IPS-18c (cell line): ENCODE measurements around the gene GJC2.

Source experiments
- H3K4me3 ChIP-seq: 2 replicates; pipeline ENCODE4 v1.7.0; 2013; ENCODE audit warnings: low read depth, mild to moderate bottlenecking, low read length, moderate library complexity; ENCODE audit not compliant: insufficient read depth
- H3K9me3 ChIP-seq: one replicate; pipeline ENCODE4 v1.6.1; 2013; ENCODE audit warnings: mild to moderate bottlenecking, low read length, moderate library complexity; ENCODE audit not compliant: control insufficient read depth, insufficient read depth

The GJC2 gene

DNA sequence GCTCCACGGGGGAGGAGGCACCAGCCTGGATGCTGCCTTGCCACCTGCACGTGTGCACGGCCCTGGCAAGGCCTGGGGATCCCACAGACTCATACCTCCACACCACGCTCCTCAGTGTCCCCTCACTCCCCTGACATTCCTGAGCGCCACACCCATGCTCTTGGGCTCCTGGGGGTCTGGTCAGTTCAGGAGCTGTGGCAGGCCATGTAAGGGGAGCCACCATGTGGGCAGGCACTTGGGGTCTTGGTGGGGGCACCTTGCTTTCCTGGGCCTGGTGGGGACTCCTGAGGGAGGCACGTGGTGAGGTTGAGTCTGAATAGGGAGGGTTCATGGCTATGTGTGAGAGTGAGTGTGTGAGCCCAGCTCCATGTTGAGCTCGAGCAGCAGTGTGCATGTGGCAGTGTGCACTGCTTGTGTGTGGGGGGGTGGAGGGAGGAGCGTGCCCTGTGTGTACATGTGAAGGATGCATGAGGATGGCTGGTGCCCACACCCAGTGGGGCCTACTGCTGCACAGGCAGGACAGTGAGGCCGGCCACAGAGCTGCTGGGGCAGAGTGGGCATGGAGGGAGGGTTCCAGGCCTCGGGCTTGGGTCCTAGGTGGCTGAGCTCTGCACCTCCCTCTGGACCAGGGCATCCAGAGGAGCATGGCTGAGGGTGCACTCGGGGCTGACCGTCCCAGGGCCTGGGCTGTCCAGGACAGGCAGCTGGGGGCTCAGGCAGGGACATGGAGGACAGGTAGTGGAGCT, 1.6 kb downstream of the GJC2 start:
- Histone ChIP-seq H3K9me3 (no peaks in the 10 kb centered on the region), H3K4me3 (no peak overlapping the region)

DNA sequence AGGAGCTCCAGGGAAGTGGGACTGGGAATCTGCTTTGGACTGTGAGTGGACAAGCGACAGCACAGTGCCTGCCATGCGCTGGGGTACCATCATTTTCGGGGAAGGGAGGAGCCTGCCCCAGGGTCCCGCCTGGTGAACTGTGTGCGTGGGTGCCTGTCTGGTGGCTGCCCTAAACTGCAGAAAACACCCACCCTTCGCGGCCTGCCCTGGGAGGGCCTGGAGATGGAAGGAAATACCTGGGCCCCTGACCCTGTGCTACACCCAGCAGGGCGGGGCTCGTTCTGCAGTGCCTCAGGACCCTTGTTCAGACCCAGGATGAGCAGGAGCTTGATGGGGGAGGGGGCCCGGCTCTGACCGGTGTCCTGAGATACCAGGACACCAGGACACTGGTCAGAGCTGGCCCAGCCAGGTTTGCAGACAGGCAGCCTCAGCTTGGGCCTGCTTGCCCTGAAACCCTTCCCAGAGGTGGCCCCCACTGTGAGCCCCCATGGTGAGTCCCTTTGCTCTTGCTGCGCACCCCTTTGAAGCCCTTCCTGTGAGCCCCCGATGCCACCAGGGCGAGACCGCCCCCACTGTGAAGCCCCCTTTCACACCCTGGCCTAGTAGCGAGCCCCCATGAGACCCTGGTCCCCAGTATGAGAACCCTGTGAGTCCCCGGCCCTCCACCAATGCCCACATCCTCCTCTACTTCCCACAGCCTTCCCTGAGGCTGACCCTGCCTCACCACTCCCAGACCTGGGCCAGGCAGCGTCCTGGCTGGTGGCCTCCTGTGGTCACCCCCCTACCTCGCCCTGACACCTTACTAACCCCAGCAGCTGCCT, 2.6 kb downstream of the GJC2 start:
- no peaks in the 10 kb centered on the region for H3K9me3 ChIP-seq
- no peak overlapping the region for H3K4me3 ChIP-seq

DNA sequence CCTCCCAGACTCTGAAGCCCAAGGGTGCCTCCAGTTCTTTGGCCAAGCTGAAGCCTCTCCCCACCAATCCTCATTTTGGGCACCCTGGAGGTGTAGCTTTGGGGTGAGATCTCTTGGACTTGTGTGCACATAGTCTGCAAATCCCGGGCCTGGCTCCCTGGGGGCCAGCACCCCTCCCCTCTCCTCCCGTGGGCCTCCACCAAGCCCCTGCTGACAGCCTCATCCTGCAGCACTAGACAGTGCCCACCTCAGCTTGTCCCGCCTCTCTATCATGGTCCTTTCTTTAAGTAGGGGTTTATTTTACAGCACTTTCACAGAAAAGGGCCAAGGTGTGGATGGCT, 3.2 kb downstream of the GJC2 start:
- H3K9me3 ChIP-seq = no peaks in the 10 kb centered on the region
- H3K4me3 ChIP-seq = no peak overlapping the region

DNA sequence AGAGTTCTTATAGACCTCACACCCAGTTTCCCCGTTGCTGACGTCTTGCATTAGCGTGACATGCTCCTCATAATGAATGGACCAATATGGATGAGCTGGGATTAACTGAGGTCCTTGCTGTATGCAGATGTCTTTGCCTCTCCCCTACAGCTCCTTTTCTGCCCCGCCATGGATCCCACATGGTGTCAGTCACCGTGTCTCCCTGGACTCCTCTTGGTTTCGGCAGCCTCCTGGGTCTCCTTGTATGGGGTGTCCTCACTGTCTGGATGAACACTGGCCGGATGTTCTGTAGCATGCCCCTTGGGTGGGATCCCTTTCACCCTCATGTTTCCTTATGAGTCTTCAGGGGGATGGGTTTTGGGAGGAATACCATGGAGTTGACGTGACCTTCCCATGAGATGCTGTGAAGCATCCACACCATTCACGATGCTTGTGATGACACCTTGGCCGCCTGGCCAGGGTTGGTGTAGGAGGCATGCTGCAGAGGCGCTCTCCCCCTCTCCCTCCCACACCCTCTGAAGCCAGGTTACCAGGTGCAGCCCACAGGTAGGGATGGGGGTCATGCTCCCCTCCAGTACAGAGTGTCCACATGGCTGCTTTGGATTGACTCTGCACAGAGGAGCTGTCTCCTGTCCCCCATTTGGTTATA, 4.4 kb downstream of the GJC2 start:
- no peaks in the 10 kb centered on the region for H3K9me3 ChIP-seq
- no peak overlapping the region for H3K4me3 ChIP-seq

DNA sequence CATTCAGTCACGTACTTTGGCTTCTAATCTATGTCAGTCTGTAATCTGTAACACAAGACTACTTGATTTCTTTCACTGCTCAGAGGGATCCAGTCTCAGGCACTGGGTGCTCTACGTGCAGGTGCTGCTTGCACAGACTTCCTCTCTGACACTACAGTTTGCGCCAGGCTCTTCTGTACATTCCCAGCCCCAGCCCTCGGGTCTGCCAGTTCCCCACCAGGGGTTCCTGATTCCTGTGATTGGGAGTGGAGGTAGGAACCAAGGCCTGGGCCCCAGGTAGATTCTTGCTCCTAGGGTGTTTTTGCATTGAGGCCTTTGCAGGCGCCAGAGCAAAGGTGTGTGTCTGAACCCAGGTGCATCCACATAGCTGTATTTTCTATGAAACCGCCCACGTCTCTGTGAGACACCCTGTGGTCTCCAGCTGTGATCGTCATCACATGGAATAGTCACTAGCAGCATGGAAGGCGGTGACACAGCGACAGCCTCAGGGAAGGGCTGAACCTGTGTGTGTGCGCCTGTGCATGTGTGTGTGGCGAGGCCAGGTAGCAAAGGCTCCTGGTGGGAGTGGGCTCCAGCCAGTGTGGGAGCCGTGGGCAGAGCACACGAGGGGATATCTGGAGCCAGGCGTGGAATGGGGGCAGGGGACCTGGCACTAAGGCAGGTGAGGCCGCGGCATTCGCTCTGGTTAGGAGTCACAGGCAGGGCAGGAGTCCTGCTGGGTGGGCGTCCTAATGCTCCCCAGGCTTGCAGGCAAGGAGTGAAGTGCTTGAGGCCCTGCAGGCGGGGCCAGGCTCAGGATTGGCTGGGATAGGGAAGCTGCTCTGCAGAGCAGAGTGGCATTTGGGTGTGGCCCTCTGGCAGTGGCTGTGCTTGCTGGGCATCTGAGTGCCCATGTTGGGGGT, 5.2 kb downstream of the GJC2 start:
- no peak overlapping the region; the same call in 1 of the 2 replicates for H3K4me3 ChIP-seq
- H3K9me3 ChIP-seq = no peaks in the 10 kb centered on the region

DNA sequence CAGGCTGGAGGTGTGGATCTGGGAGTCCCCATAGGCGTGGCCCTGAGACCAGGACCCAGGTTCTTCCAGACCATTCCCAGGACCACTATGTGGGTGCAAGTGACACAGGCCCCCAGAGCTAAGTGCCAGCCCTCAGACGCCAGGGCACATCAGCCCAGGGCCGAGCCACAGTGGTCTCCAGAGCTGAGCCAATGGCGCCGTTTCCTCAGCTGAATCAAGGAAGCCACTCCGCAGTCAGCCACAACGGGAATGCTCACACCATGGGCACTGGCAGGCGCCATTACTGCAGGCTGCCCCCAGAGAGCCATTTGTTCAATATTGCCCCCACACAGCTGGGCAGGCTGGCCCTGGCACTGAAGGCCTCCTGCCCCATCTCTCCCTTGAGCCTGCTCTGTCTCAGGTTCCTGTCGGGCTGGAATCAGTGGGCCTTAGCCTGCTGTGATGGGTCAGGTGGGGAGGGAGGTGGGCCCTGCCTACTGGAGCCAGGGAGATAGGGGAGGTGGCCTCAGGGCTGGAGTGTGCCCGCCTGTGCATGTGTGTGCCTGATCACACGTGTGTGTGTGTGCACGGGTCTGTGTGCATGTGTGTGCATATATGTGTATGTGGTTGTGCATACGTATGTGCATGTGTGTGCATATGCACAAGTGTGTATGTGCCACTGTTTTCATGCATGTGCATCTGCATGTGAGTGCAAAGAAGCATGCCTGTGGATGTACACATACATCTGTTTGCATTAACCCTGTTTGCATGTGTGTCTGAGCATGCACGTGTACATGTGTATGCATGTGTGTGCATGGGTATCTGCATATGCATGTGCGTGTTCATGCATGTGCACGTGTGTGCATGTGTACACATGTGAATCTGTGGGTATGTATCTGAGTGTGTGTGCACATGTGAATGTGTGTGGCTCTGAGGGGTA, 6.1 kb downstream of the GJC2 start:
- H3K9me3 ChIP-seq = no peaks in the 10 kb centered on the region
- no peak overlapping the region for H3K4me3 ChIP-seq

DNA sequence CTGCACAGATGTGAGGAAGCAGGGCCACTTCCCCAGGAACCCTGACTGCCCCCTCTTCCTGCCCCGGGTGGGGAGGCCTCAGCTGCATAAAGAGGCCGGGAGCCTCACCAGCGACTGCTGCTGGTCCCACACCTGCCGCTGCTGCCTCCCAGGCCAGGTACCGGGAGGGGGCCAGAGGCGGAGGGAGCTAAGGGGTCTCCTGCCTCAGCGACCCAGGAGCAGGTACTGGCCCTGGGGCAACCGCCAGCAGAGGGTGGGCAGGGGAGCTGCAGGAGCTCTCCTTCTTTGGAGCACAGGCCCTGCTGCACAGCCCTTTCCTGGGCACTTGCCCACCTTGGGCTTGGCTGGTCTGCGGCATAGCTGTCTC, 6.8 kb downstream of the GJC2 start:
- H3K4me3 ChIP-seq = no peak overlapping the region; the same call in 1 of the 2 replicates
- no peaks in the 10 kb centered on the region for H3K9me3 ChIP-seq

DNA sequence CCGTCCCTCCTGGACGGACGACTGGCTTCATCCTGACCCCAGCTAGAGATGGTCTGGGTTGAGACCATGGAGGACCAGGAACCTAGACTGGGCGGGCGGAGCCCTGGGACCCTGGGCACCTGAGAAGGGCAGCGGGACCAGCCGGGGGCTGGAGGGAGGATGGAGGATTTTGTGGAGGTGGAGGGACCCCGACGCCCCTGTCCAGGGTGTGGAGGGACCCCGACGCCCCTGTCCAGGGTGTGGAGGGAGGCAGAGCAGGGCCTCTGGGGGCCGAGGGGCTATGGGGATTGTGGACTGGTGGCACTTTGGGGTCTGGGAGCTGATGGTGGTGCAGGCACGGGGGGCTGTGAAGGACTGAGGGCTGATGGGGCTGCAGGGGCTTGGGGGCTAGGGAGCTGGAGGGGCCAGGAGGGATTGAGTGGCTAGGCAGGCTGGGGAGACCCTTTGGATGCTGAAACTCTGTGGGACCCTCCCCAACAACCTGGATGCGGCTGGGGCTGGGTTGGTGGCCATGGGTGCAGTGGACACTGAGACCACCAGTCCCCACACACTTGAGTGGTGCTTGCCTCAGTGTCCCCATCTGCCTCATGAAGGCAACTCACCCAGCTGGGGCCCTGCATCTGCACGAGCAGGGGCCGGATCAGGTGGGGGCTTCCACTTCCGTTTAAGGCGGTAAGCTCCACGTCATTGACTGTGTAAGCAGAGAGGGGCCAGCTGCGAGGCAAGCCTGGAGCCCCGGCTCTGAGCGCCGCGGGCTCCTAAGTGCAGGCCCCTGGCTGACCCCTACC, 7.4 kb downstream of the GJC2 start:
- Histone ChIP-seq H3K9me3 (no peaks in the 10 kb centered on the region), H3K4me3 (no peak overlapping the region; the same call in 1 of the 2 replicates)

DNA sequence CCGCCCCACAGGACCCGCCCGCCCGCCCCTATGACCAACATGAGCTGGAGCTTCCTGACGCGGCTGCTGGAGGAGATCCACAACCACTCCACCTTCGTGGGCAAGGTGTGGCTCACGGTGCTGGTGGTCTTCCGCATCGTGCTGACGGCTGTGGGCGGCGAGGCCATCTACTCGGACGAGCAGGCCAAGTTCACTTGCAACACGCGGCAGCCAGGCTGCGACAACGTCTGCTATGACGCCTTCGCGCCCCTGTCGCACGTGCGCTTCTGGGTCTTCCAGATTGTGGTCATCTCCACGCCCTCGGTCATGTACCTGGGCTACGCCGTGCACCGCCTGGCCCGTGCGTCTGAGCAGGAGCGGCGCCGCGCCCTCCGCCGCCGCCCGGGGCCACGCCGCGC, 8.0 kb downstream of the GJC2 start:
- Histone ChIP-seq H3K4me3 (no peak overlapping the region), H3K9me3 (no peaks in the 10 kb centered on the region)

DNA sequence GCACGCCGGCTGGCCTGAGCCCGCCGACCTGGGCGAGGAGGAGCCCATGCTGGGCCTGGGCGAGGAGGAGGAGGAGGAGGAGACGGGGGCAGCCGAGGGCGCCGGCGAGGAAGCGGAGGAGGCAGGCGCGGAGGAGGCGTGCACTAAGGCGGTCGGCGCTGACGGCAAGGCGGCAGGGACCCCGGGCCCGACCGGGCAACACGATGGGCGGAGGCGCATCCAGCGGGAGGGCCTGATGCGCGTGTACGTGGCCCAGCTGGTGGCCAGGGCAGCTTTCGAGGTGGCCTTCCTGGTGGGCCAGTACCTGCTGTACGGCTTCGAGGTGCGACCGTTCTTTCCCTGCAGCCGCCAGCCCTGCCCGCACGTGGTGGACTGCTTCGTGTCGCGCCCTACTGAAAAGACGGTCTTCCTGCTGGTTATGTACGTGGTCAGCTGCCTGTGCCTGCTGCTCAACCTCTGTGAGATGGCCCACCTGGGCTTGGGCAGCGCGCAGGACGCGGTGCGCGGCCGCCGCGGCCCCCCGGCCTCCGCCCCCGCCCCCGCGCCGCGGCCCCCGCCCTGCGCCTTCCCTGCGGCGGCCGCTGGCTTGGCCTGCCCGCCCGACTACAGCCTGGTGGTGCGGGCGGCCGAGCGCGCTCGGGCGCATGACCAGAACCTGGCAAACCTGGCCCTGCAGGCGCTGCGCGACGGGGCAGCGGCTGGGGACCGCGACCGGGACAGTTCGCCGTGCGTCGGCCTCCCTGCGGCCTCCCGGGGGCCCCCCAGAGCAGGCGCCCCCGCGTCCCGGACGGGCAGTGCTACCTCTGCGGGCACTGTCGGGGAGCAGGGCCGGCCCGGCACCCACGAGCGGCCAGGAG, 8.6 kb downstream of the GJC2 start:
- Histone ChIP-seq H3K4me3 (no peak overlapping the region), H3K9me3 (no peaks in the 10 kb centered on the region)

DNA sequence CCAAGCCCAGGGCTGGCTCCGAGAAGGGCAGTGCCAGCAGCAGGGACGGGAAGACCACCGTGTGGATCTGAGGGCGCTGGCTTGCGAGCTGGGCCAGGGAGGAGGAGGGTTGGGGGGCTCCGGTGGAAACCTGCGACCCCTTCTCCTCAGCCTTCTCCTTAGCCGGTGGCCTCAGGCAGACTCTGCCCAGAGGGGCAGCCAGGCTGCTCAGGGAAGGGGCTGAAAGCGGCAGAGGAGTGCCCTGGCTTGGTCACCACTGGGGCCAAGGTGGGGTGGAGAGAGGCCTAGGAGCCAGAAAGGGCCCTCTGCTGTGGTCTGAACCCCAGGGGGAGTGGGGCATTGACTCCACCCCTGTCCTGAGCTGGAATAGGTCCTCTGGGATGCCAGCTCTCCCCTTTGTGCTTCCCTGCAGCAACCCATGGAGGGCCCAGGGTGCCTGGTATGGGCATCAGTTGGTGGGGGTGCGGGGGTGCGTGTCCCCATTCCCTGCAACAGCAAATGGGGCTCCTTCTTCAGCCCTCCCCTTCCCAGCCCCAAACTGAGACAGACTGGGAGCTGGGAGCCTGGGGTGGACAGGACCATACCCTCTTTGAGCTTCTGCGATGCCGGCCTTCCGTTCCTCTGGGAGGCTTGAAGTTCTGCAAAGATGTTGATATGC, 9.4 kb downstream of the GJC2 start:
- Histone ChIP-seq H3K9me3 (no peaks in the 10 kb centered on the region), H3K4me3 (no peak overlapping the region)

DNA sequence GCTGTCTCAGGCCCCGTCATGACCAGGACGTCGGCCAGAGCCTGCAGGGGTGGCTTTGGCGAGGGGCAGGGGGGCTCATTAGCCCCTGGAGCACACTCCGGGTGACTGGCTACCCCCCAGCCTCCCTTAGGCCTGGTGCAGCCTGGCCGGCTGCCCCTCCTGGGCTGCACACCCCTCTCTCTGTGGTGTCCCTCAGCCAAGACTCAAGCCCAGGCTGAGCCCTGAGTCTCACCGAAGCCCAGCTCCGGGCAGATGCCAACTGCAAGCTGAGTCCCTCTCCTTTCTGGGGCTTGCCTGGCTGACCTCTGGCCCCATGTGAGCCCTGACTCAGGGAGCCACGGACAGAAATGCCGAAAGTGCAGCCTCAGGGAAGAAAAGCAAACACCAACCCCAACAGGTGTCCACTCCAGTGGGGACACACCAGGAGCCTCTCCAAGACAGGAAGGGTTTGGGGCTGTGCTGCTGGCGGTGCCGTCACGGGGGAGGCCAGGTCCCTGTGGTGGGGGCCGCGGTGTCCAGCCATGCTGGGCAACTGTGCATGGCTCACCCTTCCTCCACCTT, 10.6 kb downstream of the GJC2 start:
- H3K4me3 ChIP-seq = no peak overlapping the region
- H3K9me3 ChIP-seq = no peaks in the 10 kb centered on the region

DNA sequence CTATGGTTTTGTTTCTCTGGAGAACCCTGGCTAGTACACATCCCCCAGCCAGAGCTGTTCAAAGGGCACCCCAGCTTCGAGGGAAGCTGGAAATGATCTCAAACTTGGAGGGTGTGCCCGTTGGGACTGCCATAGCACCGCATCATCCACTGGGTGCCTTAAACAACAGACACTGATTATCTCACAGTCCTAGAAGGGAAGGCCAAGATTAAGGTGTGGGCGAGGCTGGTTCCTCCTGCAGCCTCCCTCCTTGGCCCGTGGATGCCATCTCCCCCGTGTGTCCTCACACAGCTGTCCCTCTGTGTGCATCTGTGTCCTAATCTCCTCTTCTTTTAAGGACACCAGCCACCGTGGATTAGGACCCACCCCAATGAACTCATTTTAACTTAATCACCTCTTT, 11.6 kb downstream of the GJC2 start:
- no peak overlapping the region for H3K4me3 ChIP-seq
- H3K9me3 ChIP-seq = no peaks in the 10 kb centered on the region

DNA sequence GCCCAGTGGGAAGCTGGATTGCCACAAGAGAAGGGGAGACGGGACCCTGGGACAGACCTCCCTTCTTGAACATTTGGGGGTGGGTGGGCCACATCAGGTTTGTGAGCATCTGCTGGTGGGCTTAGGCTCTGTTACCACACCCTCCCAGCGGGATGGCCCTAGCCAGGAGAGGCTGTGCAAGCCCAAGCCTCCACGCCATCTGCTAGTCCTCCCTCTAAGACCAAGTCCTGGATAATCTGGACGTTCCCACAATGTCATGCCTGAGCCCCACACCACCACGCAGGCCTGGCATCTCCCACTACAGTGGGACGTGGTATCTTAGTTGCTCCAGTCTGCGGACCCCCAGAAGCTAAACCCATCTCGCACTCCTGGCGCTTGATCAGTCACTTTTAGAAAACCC, 12.1 kb downstream of the GJC2 start:
- H3K4me3 ChIP-seq = no peak overlapping the region
- no peaks in the 10 kb centered on the region for H3K9me3 ChIP-seq
